ENCODE data around the gene CDK15.
"Not testable (repeated sequence)": the region's sequence is repeated elsewhere in the genome, so short reads cannot be mapped to it uniquely, and the experiment has no call there.

The CDK15 gene

DNA sequence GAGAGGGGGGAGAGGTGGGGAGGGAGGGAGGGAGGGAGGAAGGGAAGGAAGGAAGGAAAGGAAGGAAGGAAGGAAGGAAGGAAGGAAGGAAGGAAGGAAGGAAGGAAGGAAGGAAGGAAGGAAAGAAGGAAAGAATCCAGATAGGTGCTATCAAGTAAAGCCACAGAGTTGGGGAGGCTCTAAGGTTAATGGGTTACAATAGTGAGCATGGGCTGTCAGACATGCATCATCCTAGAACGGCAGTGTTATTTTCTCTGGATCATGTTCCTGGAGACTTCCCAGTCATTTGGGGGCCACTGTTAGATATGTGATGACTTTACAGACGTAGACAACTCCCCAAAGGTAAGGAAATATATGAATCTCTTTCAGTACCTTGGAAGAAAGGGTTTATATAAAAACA is 31.1 kb downstream of the CDK15 start:
- TF ChIP-seq, protein P1, sequence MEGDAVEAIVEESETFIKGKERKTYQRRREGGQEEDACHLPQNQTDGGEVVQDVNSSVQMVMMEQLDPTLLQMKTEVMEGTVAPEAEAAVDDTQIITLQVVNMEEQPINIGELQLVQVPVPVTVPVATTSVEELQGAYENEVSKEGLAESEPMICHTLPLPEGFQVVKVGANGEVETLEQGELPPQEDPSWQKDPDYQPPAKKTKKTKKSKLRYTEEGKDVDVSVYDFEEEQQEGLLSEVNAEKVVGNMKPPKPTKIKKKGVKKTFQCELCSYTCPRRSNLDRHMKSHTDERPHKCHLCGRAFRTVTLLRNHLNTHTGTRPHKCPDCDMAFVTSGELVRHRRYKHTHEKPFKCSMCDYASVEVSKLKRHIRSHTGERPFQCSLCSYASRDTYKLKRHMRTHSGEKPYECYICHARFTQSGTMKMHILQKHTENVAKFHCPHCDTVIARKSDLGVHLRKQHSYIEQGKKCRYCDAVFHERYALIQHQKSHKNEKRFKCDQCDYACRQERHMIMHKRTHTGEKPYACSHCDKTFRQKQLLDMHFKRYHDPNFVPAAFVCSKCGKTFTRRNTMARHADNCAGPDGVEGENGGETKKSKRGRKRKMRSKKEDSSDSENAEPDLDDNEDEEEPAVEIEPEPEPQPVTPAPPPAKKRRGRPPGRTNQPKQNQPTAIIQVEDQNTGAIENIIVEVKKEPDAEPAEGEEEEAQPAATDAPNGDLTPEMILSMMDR (IDR thresholded peaks at IDR 0.05; ENCODE audit: insufficient read depth, low read depth, low read length, missing control alignments), result no peak
- no peak overlapping the region for H3K4me3 ChIP-seq (ENCODE audit: low read length)
- no peak for DNase-seq (ENCODE audit: low read depth)

DNA sequence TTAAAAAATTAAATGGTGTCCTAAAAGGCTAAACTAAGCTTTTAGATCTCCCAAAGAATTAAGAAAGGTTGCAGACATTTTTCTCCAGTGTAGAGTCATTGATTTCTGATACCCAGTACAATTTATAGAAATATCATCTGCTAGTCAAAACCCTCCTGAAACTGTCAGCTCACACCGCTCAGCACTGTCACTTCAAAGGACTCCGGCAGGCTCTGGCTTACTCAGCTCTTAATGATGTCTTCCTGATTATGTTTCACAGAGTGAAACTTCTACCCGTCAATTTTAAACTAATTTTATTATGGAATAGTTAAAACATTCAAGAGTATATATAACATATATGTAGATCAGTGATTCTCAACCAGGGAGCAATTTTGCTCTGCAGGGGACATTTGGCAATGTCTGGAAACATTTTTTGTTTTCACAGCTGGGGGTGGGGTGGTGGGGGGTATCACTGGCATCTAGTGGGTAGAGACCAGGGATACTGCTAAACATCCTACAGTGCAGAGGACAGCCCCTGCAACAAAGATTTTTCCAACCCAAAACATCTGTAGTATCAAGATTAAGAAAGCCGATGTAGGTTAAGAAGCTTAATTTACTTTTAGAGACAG is 31.6 kb downstream of the CDK15 start:
- no peak overlapping the region for H3K4me3 ChIP-seq (ENCODE audit: low read length)
- DNase-seq (ENCODE audit: low read depth), result no peak
- TF ChIP-seq, protein P1 (IDR thresholded peaks at IDR 0.05; ENCODE audit: insufficient read depth, low read depth, low read length, missing control alignments), result no peak

DNA sequence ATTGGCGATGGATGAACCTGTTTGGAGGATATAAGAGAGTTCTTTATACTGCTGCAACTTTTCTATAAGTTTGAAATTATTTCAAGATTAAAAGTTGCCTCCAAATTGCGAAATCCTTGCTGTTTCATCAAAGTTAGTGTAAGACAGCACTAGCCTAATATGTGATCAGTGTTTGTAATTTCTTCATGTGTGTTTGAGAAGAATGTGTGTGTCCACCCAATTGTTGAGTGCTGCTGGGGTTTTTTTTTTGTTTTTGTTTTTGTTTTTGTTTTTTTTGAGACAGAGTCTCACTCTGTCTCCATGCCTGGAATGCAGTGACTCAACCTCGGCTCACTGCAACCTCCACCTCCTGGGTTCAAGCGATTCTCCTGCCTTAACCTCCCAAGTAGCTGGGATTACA is 33.4 kb downstream of the CDK15 start:
- H3K4me3 ChIP-seq (ENCODE audit: low read length), result no peak overlapping the region
- TF ChIP-seq, protein P1 (IDR thresholded peaks at IDR 0.05; ENCODE audit: insufficient read depth, low read depth, low read length, missing control alignments), result no peak
- no peak for DNase-seq (ENCODE audit: low read depth)

DNA sequence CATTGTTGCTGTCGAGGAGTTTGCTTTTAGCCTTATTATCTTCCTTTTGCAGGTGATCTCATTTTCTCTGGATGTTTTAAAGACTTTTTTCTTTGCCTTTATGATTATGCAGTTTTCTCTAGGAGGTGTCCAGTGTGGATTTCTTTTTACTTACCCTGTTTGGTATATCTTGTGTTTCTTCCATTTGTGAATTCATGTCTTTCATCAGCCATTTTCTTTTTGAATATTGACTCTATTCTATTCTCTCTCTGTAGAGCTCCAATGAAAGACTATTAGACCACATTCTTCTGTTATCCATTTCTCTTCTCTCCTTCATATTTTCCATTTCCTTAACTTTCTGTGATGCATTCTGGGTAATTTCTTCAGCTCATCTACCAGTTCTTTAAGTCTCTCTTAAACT is 34.4 kb downstream of the CDK15 start:
- TF ChIP-seq, protein P1 (IDR thresholded peaks at IDR 0.05; ENCODE audit: insufficient read depth, low read depth, low read length, missing control alignments), result no peak
- no peak overlapping the region for H3K4me3 ChIP-seq (ENCODE audit: low read length)
- no peak for DNase-seq (ENCODE audit: low read depth)

DNA sequence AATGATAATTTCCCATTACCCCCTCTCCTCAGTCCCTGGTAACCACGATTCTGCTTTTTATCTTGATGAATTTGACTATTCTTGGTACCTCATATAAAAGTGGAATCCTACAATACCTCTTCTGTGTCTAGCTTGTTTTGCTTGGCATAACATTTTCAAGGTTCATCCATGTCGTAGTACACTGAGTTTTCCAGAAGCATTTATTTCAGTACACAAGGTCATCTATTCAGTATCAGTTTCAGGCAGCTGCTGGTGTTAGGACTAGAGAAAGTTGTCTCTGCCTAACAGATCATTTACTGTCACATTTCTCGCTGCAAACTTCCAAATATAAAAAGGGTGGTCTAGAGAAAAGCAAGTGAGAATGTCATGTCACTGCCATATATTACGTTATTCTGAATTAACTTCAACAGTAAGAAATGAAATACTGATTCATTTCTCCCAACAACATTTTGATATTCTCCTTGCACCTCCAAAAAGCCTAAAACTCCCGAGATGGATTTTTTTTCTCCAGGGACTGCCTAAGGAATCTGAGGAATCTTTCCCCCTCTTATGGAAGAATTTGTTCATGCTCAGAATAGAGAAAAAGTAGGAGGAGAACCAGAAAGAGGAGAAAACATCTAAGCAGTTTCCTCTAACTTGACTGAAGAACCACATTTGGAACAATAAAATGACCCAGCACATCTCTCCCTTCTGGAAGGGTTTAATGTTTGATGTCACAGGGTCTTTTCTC is 36.0 kb downstream of the CDK15 start:
- DNase-seq (ENCODE audit: low read depth), result no peak
- H3K4me3 ChIP-seq (ENCODE audit: low read length), result no peak overlapping the region
- TF ChIP-seq, protein P1 (IDR thresholded peaks at IDR 0.05; ENCODE audit: insufficient read depth, low read depth, low read length, missing control alignments), result no peak

DNA sequence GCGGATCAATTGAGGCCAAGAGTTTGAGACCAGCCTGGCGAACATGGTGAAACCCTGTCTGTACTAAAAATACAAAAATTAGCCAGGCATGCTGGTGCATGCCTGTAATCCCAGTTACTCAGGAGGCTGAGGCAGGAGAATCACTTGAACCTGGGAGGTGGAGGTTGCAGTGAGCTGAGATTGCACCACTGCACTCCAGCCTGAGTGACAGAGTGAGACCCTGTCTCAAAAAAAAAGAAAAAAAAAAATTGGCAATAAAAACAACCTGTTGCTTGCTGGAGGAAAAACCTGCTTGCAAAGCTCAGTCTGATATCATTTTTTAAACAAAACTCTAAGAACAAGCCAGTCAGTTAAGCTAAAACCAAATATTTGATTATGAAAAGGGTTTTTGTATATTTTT is 38.6 kb downstream of the CDK15 start:
- not testable (repeated sequence) for DNase-seq (ENCODE audit: low read depth); H3K4me3 ChIP-seq (ENCODE audit: low read length)

DNA sequence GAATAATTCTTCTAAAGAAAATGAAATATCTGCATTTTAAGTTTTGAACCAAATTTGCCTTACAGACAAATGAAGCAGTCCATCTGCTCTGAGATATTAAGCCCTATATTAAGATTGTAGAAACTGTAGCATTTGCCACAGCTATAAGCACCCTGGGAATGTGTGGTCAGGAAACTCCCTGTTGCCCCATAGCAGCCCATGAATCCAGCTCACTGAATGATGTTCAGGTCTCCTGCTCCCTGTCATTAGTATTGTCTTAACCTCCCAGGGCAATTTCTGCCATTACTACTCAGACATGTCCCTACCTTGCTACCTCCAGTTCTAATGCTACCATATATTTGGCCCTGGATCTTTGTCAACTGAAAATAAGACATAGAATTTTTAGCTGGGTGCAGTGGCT is 41.1 kb downstream of the CDK15 start:
- DNase-seq (ENCODE audit: low read depth), result peak; percentile 52
- TF ChIP-seq, protein P1 (IDR thresholded peaks at IDR 0.05; ENCODE audit: insufficient read depth, low read depth, low read length, missing control alignments), result no peak

More for the DNA sequence above, 41.1 kb downstream of the CDK15 start:
- no peak overlapping the region for H3K4me3 ChIP-seq (ENCODE audit: low read length)
